Fibroblast of lung (primary cell): Measurements from ENCODE around the gene TIMP2. TPM values are rescaled to one million over a fixed set of nuclear protein-coding genes. Genes with fewer than 3 reads are reported as not detected.

Experiments
- DNase-seq, 2 donors: peaks; one replicate each; pipeline versions ENCODE4 v3.0.0 to v3.0.0-alpha.2; 2010; ENCODE audit warnings: low read depth in 2 of 2
- H2AFZ ChIP-seq: 2 replicates; pipeline ENCODE4 v1.5.1; 2012; ENCODE audit warnings: low read length, control low read depth, inconsistent platforms
- H3K27ac ChIP-seq: 2 replicates; pipeline ENCODE4 v1.5.1; 2011; ENCODE audit warnings: low read length, control low read depth; ENCODE audit not compliant: insufficient read depth
- H3K27me3 ChIP-seq: 2 replicates; pipeline ENCODE4 v1.5.1; 2011; ENCODE audit warnings: mild to moderate bottlenecking, low read length; ENCODE audit not compliant: control insufficient read depth, insufficient read depth
- H3K36me3 ChIP-seq: 2 replicates; pipeline ENCODE4 v1.5.1; 2011; ENCODE audit warnings: low read length; ENCODE audit not compliant: control insufficient read depth, insufficient read depth
- H3K4me1 ChIP-seq: 2 replicates; pipeline ENCODE4 v1.5.1; 2011; ENCODE audit warnings: low read length; ENCODE audit not compliant: control insufficient read depth, insufficient read depth; ENCODE audit errors: extremely low read depth
- H3K4me2 ChIP-seq: 2 replicates; pipeline ENCODE4 v1.5.1; 2011; ENCODE audit warnings: low read length, control low read depth; ENCODE audit not compliant: insufficient read depth; ENCODE audit errors: extremely low read depth
- H3K4me3 ChIP-seq, 4 experiments: fragments of 200-600 bp in 1 of 4; sonication (generic) in 1 of 4; replicated peaks in 1 of 4; 2 replicates each; pipeline ENCODE4 v1.5.1; 2011 to 2016; ENCODE audit warnings: low read length in 4 of 4, low read depth in 3 of 4, mild to moderate bottlenecking in 3 of 4, control low read depth in 2 of 4, inconsistent platforms in 1 of 4, mixed read lengths in 1 of 4; ENCODE audit not compliant: insufficient read depth in 1 of 4; ENCODE audit errors: control extremely low read depth in 1 of 4
- H3K79me2 ChIP-seq: 2 replicates; pipeline ENCODE4 v1.5.1; 2012; ENCODE audit warnings: mild to moderate bottlenecking, low read length, inconsistent platforms; ENCODE audit not compliant: control insufficient read depth, insufficient read depth
- H3K9ac ChIP-seq: 2 replicates; pipeline ENCODE4 v1.5.1; 2011; ENCODE audit warnings: mild to moderate bottlenecking, low read length, control low read depth; ENCODE audit not compliant: insufficient read depth
- H3K9me3 ChIP-seq: 2 replicates; pipeline ENCODE4 v1.5.1; 2012; ENCODE audit warnings: low read depth, low read length; ENCODE audit not compliant: control insufficient read depth, insufficient read depth
- H4K20me1 ChIP-seq: 2 replicates; pipeline ENCODE4 v1.5.1; 2011; ENCODE audit warnings: low read length; ENCODE audit not compliant: control insufficient read depth, insufficient read depth; ENCODE audit errors: extremely low read depth
- EZH2 ChIP-seq: IDR thresholded peaks from 2 replicates; pipeline ENCODE4 v1.5.1; 2012; ENCODE audit warnings: low read length, control low read depth, mild to moderate bottlenecking; ENCODE audit errors: missing control alignments
- polyA plus RNA-seq, 2 donors: library from polyadenylated mRNA; depleted of rRNA in 1 of 2; stranded (reverse) in 1 of 2; unstranded in 1 of 2; fragments of >200 nt; gene quantifications; 2 replicates each; pipeline ENCODE4 v1.2.1, GENCODE V29; 2011 to 2012; ENCODE audit warnings: missing spikeins in 1 of 2
- total RNA-seq: library from RNA; depleted of rRNA; stranded (reverse); fragments of >200 nt; gene quantifications from 2 replicates; pipeline ENCODE4 v1.2.1, GENCODE V29; 2014
- TF ChIP-seq, protein P1 (sequence below), 2 donors: IDR thresholded peaks in 1 of 2; conservative IDR thresholded peaks in 1 of 2; 1 replicate in 1 of 2; 2 replicates in 1 of 2; pipeline ENCODE4 v1.5.1; 2011 to 2012; ENCODE audit warnings: low read length in 2 of 2, control low read depth in 1 of 2, inconsistent platforms in 1 of 2, low read depth in 1 of 2, mild to moderate bottlenecking in 1 of 2

TIMP2 gene
- total and polyA plus RNA-seq, 2 donors (not counting 1 experiment from before 2014, with no cell fraction given), result 155 to 745 TPM

DNA sequence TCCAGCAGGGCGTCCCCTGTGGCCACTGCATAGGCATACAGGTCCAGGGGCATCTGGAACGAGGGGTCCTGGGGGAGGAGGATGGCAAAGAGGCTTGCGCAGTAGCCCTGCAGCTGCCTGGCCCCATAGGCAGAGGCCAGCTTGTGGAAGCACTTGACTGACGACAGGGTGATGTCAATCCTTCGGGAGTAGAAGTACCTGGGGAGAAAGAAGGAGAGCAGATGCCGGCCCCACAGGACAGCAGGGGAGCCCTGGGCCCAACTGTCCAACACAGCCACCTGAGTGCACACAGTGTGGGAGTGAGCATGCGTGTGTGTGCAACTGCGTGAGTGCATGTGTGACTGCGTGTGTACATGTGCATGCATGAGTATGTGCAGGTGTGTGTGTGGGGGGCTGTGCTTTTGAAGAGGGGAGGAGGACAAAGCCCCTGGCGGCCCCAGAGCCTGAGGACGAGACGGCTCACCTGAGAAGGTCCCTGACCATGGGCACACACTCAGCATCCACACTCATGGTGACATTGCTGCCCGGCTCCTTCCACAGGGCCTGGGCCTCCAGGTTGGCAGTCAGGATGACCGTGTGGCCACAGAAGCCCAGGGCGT, 47.4 kb upstream of the TIMP2 start:
- peaks cover 13% of the 10 kb centered on the region for H3K36me3 ChIP-seq
- no peak for DNase-seq

DNA sequence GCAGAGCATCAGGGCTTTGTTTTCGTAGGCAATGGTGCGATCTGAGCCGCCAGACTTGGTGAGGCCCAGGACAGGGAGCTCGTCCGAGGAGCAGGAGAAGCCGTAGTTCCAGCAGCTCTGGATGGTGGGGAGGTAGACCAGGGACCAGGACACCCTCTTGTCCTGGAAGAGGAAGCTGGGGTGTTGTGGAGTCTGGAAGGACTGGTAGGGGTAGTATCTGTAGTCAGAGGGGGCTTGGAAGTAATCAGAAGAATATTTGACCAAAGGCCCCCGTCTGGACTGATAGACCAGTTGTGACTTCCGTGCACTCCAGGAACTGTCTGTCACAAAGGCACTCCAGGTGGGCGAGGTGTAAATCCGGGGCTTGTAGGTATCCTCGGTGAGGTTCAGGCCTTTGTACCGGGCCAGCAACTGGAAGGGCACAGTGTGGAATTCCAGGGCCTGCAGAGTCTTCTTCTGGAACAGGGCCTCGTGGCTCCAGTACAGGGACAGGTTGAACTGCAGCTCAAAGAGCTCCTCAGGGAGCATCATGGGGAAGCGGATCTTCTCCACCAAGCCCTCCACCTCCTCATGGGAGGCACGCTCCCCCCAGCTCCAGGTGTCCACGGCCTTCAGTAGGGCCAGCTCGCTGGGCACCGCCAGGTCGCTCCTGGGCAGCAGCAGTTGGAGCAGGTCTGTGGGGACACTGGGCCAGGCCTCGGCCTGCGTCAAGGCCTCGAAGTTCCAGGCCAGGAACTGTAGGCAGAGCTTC, 46.7 kb upstream of the TIMP2 start:
- H3K4me1 ChIP-seq, result peaks cover 17% of the 10 kb centered on the region
- DNase-seq, result no peak

More for the DNA sequence above, 47.4 kb upstream of the TIMP2 start:
- Histone ChIP-seq H3K4me3 (no peak overlapping the region), H2AFZ (no peak overlapping the region), H3K79me2 (peaks cover 3% of the 10 kb centered on the region), H3K4me2 (no peak overlapping the region), H3K9me3 (no peaks in the 10 kb centered on the region), H3K4me1 (peaks cover 17% of the 10 kb centered on the region), H3K27ac (no peak overlapping the region), H3K9ac (no peak overlapping the region), H4K20me1 (no peaks in the 10 kb centered on the region), H3K27me3 (no peaks in the 10 kb centered on the region)
- TF ChIP-seq, protein P1, sequence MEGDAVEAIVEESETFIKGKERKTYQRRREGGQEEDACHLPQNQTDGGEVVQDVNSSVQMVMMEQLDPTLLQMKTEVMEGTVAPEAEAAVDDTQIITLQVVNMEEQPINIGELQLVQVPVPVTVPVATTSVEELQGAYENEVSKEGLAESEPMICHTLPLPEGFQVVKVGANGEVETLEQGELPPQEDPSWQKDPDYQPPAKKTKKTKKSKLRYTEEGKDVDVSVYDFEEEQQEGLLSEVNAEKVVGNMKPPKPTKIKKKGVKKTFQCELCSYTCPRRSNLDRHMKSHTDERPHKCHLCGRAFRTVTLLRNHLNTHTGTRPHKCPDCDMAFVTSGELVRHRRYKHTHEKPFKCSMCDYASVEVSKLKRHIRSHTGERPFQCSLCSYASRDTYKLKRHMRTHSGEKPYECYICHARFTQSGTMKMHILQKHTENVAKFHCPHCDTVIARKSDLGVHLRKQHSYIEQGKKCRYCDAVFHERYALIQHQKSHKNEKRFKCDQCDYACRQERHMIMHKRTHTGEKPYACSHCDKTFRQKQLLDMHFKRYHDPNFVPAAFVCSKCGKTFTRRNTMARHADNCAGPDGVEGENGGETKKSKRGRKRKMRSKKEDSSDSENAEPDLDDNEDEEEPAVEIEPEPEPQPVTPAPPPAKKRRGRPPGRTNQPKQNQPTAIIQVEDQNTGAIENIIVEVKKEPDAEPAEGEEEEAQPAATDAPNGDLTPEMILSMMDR (conservative IDR thresholded peaks at IDR 0.05 in 1 of 2, IDR thresholded peaks at IDR 0.05 in 1 of 2; ENCODE audit: low read depth in 1 of 2, low read length in 2 of 2), result no peak
- no peak for TF ChIP-seq EZH2

More for the DNA sequence above, 46.7 kb upstream of the TIMP2 start:
- Histone ChIP-seq H4K20me1 (no peaks in the 10 kb centered on the region), H3K4me3 (no peak overlapping the region), H3K36me3 (peaks cover 11% of the 10 kb centered on the region), H3K9ac (no peak overlapping the region), H3K27me3 (no peaks in the 10 kb centered on the region), H3K4me2 (no peak overlapping the region), H3K79me2 (peaks cover 3% of the 10 kb centered on the region), H3K9me3 (no peaks in the 10 kb centered on the region), H3K27ac (no peak overlapping the region), H2AFZ (no peak overlapping the region)
- TF ChIP-seq EZH2, result no peak
- TF ChIP-seq, protein P1 (conservative IDR thresholded peaks at IDR 0.05 in 1 of 2, IDR thresholded peaks at IDR 0.05 in 1 of 2; ENCODE audit: low read depth in 1 of 2, low read length in 2 of 2), result no peak
